K562 (cell line): ENCODE measurements around the gene ADAP1. TPM values are rescaled to one million over a fixed set of nuclear protein-coding genes. Genes with fewer than 3 reads are reported as not detected.

ENCODE experiments used
- ESRRB ChIP-seq: fragments of 250-450 bp; sonication (Bioruptor Pico); IDR thresholded peaks from 2 replicates; pipeline ENCODE4 v1.5.0; 2020; ENCODE audit warnings: mild to moderate bottlenecking, moderate library complexity, borderline replicate concordance
- FOXJ2 ChIP-seq: fragments of 200-800 bp; sonication (Bioruptor generic); IDR thresholded peaks from 2 replicates; pipeline ENCODE4 v1.6.1; 2016; ENCODE audit warnings: missing genetic modification characterization, missing compliant biosample characterization
- KDM5B ChIP-seq: fragments of 200-600 bp; sonication (generic); IDR thresholded peaks from 2 replicates; pipeline ENCODE4 v1.6.1; 2012; ENCODE audit warnings: low read depth, mild to moderate bottlenecking, moderate library complexity, low read length, control low read depth, inconsistent platforms; ENCODE audit not compliant: insufficient replicate concordance
- KLF13 ChIP-seq: fragments of 450-650 bp; IDR thresholded peaks from 2 replicates; pipeline ENCODE4 v1.6.1; 2016; ENCODE audit warnings: missing genetic modification characterization, low read depth, mild to moderate bottlenecking, missing compliant biosample characterization, moderate library complexity, borderline replicate concordance
- KLF6 ChIP-seq: fragments of 250-450 bp; sonication (Bioruptor Pico); IDR thresholded peaks from 2 replicates; pipeline ENCODE4 v1.4.0; 2020; ENCODE audit warnings: mild to moderate bottlenecking, moderate library complexity, borderline replicate concordance
- MBD1 ChIP-seq: fragments of 250-450 bp; sonication (Bioruptor Pico); IDR thresholded peaks from 2 replicates; pipeline ENCODE4 v1.8.0; 2022; ENCODE audit warnings: inconsistent platforms
- MGA ChIP-seq: fragments of 450-650 bp; IDR thresholded peaks from 2 replicates; pipeline ENCODE4 v1.6.1; 2016; ENCODE audit warnings: mild to moderate bottlenecking, moderate library complexity
- MTF1 ChIP-seq: fragments of 250-450 bp; sonication (Bioruptor Pico); IDR thresholded peaks from 2 replicates; pipeline ENCODE4 v1.9.0; 2021; ENCODE audit warnings: moderate library complexity, mild to moderate bottlenecking, inconsistent platforms, borderline replicate concordance
- PKNOX1 ChIP-seq: fragments of 450-650 bp; IDR thresholded peaks from 2 replicates; pipeline ENCODE4 v1.6.1; 2016
- RB1 ChIP-seq: fragments of 450-650 bp; IDR thresholded peaks from 2 replicates; pipeline ENCODE4 v1.6.1; 2017; ENCODE audit warnings: low read depth, mild to moderate bottlenecking
- SMARCA5 ChIP-seq: fragments of 450-650 bp; IDR thresholded peaks from 2 replicates; pipeline ENCODE4 v1.6.1; 2016
- ZNF668 ChIP-seq: fragments of 250-450 bp; sonication (Bioruptor Pico); IDR thresholded peaks from 2 replicates; pipeline ENCODE4 v1.8.0; 2022; ENCODE audit warnings: mild to moderate bottlenecking, inconsistent platforms
- polyA plus RNA-seq, 8 experiments: library from polyadenylated mRNA; depleted of rRNA in 4 of 8; stranded (reverse) in 5 of 8; unstranded in 3 of 8; fragments of >200 nt; fragmentation: Nextera tagmentation in 2 of 8; fragmentation: Illumina TruSeq in 1 of 8; extraction: Ambion mirVana in 2 of 8; extraction: Trizol in 1 of 8; gene quantifications; 2 replicates each; pipeline versions ENCODE4 v1.2.1 to v1.2.3, GENCODE V29; 2011 to 2014; ENCODE audit warnings: inconsistent platforms in 1 of 8, missing spikeins in 1 of 8
- total RNA-seq, 7 experiments: library from RNA; depleted of rRNA in 6 of 7; stranded (reverse); fragments of >200 nt in 6 of 7; fragmentation: Illumina TruSeq in 2 of 7; extraction: Trizol in 2 of 7; gene quantifications; 2 replicates each; pipeline versions ENCODE4 v1.2.1 to v1.2.3, GENCODE V29; 2011 to 2021; ENCODE audit warnings: low replicate concordance in 1 of 7

The ADAP1 gene
- total and polyA plus RNA-seq, 9 of the 15 experiments (the other 6 are each of a cell fraction or from before 2014, with no cell fraction given): 0.27 to 1.4 (median 0.52) TPM; not detected in 3

- TF ChIP-seq KLF6 (no peak), KLF13 (0 out of 2 replicates have a peak, but pooled peaks have one; percentile 39), MBD1 (no peak), FOXJ2 (tag) (no peak), MTF1 (no peak), RB1 (peak; percentile 97), PKNOX1 (0 out of 2 replicates have a peak, but pooled peaks have one; percentile 10), MGA (no peak), ESRRB (CRISPR knock-in tag) (no peak), ZNF668 (CRISPR knock-in tag) (no peak), SMARCA5 (no peak; the same call in 1 of the 2 replicates), KDM5B (no peak)
These were observed 38.5 kb upstream of the ADAP1 start (continued) for GRCh38 chr7:992709-993607.
